Panc1 (cell line): ENCODE results near the gene UBE2E2. TPM values are rescaled to one million over a fixed set of nuclear protein-coding genes. Genes with fewer than 3 reads are reported as not detected.

Source experiments
- ATAC-seq: fragments of 200-7000 bp; cut with Tn5 transposase; 2 replicates; pipeline ENCODE4 v1.9.1; 2020; ENCODE audit warnings: mild to moderate bottlenecking, moderate library complexity
- BruUV-seq: library from RNA; stranded (reverse); fragments of 400-500 nt; replicated peaks from 2 replicates; lab custom pipeline; 2021; lab: Mats Ljungman, UMichigan
- CTCF ChIA-PET: fragments of 300-600 bp; sonication (Branson Sonifier 250); formaldehyde crosslinking; loops from one replicate; lab custom pipeline; 2022; ENCODE audit warnings: antibody characterized with exemption; lab: Charles Lee
- POLR2A ChIA-PET: fragments of 300-600 bp; sonication (Branson Sonifier 250); formaldehyde crosslinking; loops from one replicate; lab custom pipeline; 2022; ENCODE audit warnings: antibody characterized with exemption; lab: Charles Lee
- DNase-seq: peaks from one replicate; pipeline ENCODE4 v3.0.0-alpha.2; 2010; ENCODE audit warnings: low read depth, low spot score
- H3K27ac ChIP-seq: 2 replicates; pipeline ENCODE4 v1.5.1; 2011; ENCODE audit warnings: mild to moderate bottlenecking, low read length, inconsistent platforms
- H3K27me3 ChIP-seq: fragments of 200-500 bp; sonication (Bioruptor generic); 2 replicates; pipeline ENCODE4 v1.6.0; 2014; ENCODE audit warnings: low read length, inconsistent platforms; ENCODE audit not compliant: control insufficient read depth, insufficient read depth
- H3K36me3 ChIP-seq: fragments of 200-500 bp; sonication (Bioruptor generic); 2 replicates; pipeline ENCODE4 v1.5.1; 2014; ENCODE audit warnings: inconsistent platforms, mild to moderate bottlenecking, low read length, moderate library complexity; ENCODE audit not compliant: control insufficient read depth, insufficient read depth
- H3K4me1 ChIP-seq: 2 replicates; pipeline ENCODE4 v1.5.1; 2011; ENCODE audit warnings: inconsistent platforms, mild to moderate bottlenecking, low read length, moderate library complexity; ENCODE audit not compliant: control insufficient read depth, insufficient read depth
- H3K4me3 ChIP-seq, 2 experiments: 2 replicates each; pipeline ENCODE4 v1.5.1; 2011 to 2012; ENCODE audit warnings: low read depth in 2 of 2, low read length in 2 of 2, mild to moderate bottlenecking in 2 of 2, inconsistent platforms in 1 of 2, moderate library complexity in 1 of 2
- H3K9me3 ChIP-seq: fragments of 200-500 bp; sonication (Bioruptor generic); 2 replicates; pipeline ENCODE4 v1.5.1; 2014; ENCODE audit warnings: low read depth, mild to moderate bottlenecking, inconsistent platforms, low read length, moderate library complexity; ENCODE audit not compliant: control insufficient read depth, insufficient read depth
- CTCF ChIP-seq: fragments of 450-650 bp; IDR thresholded peaks from 2 replicates; pipeline ENCODE4 v1.5.1; 2017; ENCODE audit warnings: mild to moderate bottlenecking
- POLR2AphosphoS5 ChIP-seq: IDR thresholded peaks from 2 replicates; pipeline ENCODE4 v1.6.1; 2012; ENCODE audit warnings: mild to moderate bottlenecking, low read depth, low read length, moderate library complexity
- REST ChIP-seq, 2 experiments: IDR thresholded peaks; 2 replicates each; pipeline ENCODE4 v1.6.1; 2011 to 2012; ENCODE audit warnings: low read depth in 2 of 2, control low read depth in 1 of 2, low read length in 1 of 2, mild to moderate bottlenecking in 1 of 2, moderate library complexity in 1 of 2; ENCODE audit not compliant: insufficient read depth in 1 of 2
- SIN3A ChIP-seq: IDR thresholded peaks from 2 replicates; pipeline ENCODE4 v1.6.1; 2012; ENCODE audit warnings: low read depth, mild to moderate bottlenecking, low read length, moderate library complexity, borderline replicate concordance; ENCODE audit not compliant: insufficient read depth
- TCF7L2 ChIP-seq: IDR thresholded peaks from 2 replicates; pipeline ENCODE4 v1.6.1; 2011; ENCODE audit warnings: mild to moderate bottlenecking, low read depth, low read length, inconsistent platforms
- in situ Hi-C: cut with HindIII; loops from 2 replicates; pipeline ENCODE4 v1.10.0; 2016; ENCODE audit warnings: low sequenced_read_pairs, low pct_unique_long_range_greater_than_20kb
- intact Hi-C: fragments of 100-400 bp; cut with micrococcal nuclease; formaldehyde crosslinking; loops from one replicate; pipeline ENCODE4 v1.10.0; 2022; ENCODE audit not compliant: unreplicated experiment
- total RNA-seq: library from RNA; stranded (reverse); gene quantifications from one replicate; pipeline ENCODE4 v1.2.1, GENCODE V29; 2021; ENCODE audit not compliant: unreplicated experiment

UBE2E2 gene
- total RNA-seq, 1 experiment from 2014 or later = 38.2 TPM

DNA sequence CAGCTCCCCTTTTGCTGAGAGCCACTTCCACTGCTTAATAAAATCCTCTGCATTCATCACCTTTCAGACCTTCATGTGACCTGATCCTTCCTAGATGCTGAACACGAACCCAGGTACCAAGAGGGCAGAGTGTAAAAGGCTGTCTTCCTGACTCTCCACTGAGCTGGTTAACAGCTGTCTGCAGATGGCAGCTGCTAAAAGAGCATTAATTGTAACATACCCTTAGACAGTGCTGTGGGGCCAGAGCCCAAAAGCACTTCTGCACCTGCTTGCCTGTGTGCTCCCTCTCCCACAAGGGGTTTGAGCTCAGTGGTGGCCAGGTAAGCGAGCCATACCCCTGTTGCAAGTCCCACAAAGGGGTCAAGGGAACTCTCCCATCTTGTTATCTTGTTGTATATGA lies 187.3 kb downstream of the UBE2E2 start:
- intact Hi-C loops (no loop called here), in situ Hi-C loops (no loop called here)
- BruUV-seq = no TSS peak
- H3K4me1 ChIP-seq = no peaks in the 10 kb centered on the region
- ChIA-PET CTCF (no interaction called here), POLR2A (no interaction called here)
- no peaks in the 10 kb centered on the region for H3K9me3 ChIP-seq
- DNase-seq (no peak), ATAC-seq (no peak)
- H3K27ac ChIP-seq = no peak overlapping the region
- no peaks in the 10 kb centered on the region for H3K27me3 ChIP-seq
- no peak overlapping the region for H3K4me3 ChIP-seq
- TF ChIP-seq POLR2AphosphoS5 (no peak), CTCF (no peak), REST (IDR thresholded peaks at IDR 0.05; ENCODE audit: insufficient read depth in 1 of 2, low read depth in 2 of 2, low read length in 1 of 2) (no peak), TCF7L2 (no peak), SIN3A (no peak)
- no peaks in the 10 kb centered on the region for H3K36me3 ChIP-seq

DNA sequence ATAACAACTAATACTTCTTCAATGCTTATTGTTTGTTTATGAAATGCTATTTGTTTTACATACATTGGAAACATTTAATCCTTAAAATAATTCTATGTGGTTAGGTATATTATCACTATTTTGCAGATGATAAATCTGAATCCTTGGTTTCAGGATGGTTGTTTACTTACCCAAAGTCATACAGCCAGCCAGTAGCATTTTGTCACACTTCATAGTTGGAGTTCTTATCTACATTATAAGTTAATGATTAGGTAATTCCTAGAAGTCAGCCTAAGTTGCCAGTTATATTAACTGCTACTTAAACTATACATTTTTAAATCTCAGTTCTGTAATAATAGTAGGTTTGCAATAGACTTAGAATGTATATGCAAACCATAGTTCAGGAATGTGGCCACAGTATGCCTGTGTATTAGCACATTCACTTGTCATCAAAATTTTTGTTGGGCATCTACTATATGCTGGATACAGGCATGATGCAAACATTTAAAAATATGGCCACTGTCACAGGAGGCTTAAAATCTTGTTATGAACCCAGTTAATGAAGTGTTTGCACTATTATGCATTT lies 187.9 kb downstream of the UBE2E2 start:
- ATAC-seq (no peak), DNase-seq (no peak)
- Histone ChIP-seq H3K4me1 (no peaks in the 10 kb centered on the region), H3K27ac (no peak overlapping the region), H3K4me3 (no peak overlapping the region), H3K27me3 (no peaks in the 10 kb centered on the region), H3K9me3 (no peaks in the 10 kb centered on the region), H3K36me3 (no peaks in the 10 kb centered on the region)
- no TSS peak for BruUV-seq
- ChIA-PET POLR2A (no interaction called here), CTCF (no interaction called here)
- in situ Hi-C loops (no loop called here), intact Hi-C loops (no loop called here)
- no peak for TF ChIP-seq REST (IDR thresholded peaks at IDR 0.05; ENCODE audit: insufficient read depth in 1 of 2, low read depth in 2 of 2, low read length in 1 of 2)
- TF ChIP-seq POLR2AphosphoS5 = no peak
- no peak for TF ChIP-seq TCF7L2
- no peak for TF ChIP-seq CTCF
- TF ChIP-seq SIN3A = no peak
